Gastrocnemius medialis (tissue), 4 donors: ENCODE measurements around the gene WSCD2.

ENCODE experiments used
- CTCF ChIP-seq, 5 experiments: fragments of 450-650 bp in 3 of 5; fragments of 200-600 bp in 2 of 5; sonication (generic) in 2 of 5; IDR thresholded peaks in 4 of 5; conservative IDR thresholded peaks in 1 of 5; 1 replicate in 4 of 5; 2 replicates in 1 of 5; pipeline ENCODE4 v1.5.1; 2016 to 2019; ENCODE audit warnings: antibody characterized with exemption in 5 of 5, mild to moderate bottlenecking in 3 of 5, moderate library complexity in 3 of 5
- POLR2A ChIP-seq, 2 donors: fragments of 450-650 bp; IDR thresholded peaks; one replicate each; pipeline ENCODE4 v1.6.1; 2017; ENCODE audit warnings: antibody characterized with exemption in 2 of 2, mild to moderate bottlenecking in 2 of 2, moderate library complexity in 2 of 2

GRCh38 chr12:108295641-108296040 lies 166.6 kb downstream of the WSCD2 start:
- no peak for TF ChIP-seq CTCF (IDR thresholded peaks at IDR 0.05 in 4 of 5, conservative IDR thresholded peaks at IDR 0.05 in 1 of 5)
- TF ChIP-seq POLR2A (IDR thresholded peaks at IDR 0.05), result no peak
